Measurements from ENCODE around the gene RPL35A. TPM values are rescaled to one million over a fixed set of nuclear protein-coding genes. Genes with fewer than 3 reads are reported as not detected.
"Not testable (repeated sequence)": the region's sequence is repeated elsewhere in the genome, so short reads cannot be mapped to it uniquely, and the experiment has no call there.

The RPL35A gene
- total RNA-seq, 1 experiment from 2014 or later: 1,642 TPM

- ChIA-PET POLR2A (interaction anchor here (0.7 to 3.7 kb wide), 6 partner anchors 8 to 210 kb away, joined by 3 to 40 read pairs (median 5); partner anchors contain the start of gene RPL35A), CTCF (interaction anchor here (0.5 kb wide), 1 partner anchor 109 kb away, joined by 4 read pairs; no protein-coding TSS in a partner anchor)
- H3K9me3 Mint-ChIP-seq (ENCODE audit: unreplicated experiment): no peaks in the 10 kb centered on the region
- BruUV-seq (replicated peaks): no TSS peak
- no peak for TF ChIP-seq CTCF (IDR thresholded peaks at IDR 0.05; ENCODE audit: unreplicated experiment)
- H3K4me1 Mint-ChIP-seq (ENCODE audit: insufficient read depth, unreplicated experiment): peaks cover 45% of the 10 kb centered on the region
- H3K4me3 Mint-ChIP-seq (ENCODE audit: unreplicated experiment): peak overlapping the region; percentile 94
- peak overlapping the region; percentile 95 for H3K27ac Mint-ChIP-seq (ENCODE audit: low read depth, unreplicated experiment)
- no peaks in the 10 kb centered on the region for H3K27me3 Mint-ChIP-seq (ENCODE audit: insufficient read depth, unreplicated experiment)
- intact Hi-C loops (cut with micrococcal nuclease): loop anchor here (1.0 kb wide), 1 partner anchor 111 kb away; no protein-coding TSS in a partner anchor
- DNase-seq (ENCODE audit: unreplicated experiment): no peak
- peaks cover 42% of the 10 kb centered on the region for H3K36me3 Mint-ChIP-seq (ENCODE audit: insufficient read depth, unreplicated experiment)
These were observed 10.9 kb downstream of the RPL35A start for GRCh38 chr3:197960694-197961581.

- CTCF ChIA-PET: interaction anchor here (0.6 kb wide), 3 partner anchors 10 to 56 kb away, joined by 3 to 5 read pairs (median 5); no protein-coding TSS in a partner anchor
- POLR2A ChIA-PET: interaction anchor here (0.7 to 3.7 kb wide), 6 partner anchors 9 to 110 kb away, joined by 3 to 40 read pairs (median 5); partner anchors contain the start of gene RPL35A
- intact Hi-C loops (cut with micrococcal nuclease): no loop called here
These were observed 11.6 kb downstream of the RPL35A start for GRCh38 chr3:197961582-197961945.

DNA sequence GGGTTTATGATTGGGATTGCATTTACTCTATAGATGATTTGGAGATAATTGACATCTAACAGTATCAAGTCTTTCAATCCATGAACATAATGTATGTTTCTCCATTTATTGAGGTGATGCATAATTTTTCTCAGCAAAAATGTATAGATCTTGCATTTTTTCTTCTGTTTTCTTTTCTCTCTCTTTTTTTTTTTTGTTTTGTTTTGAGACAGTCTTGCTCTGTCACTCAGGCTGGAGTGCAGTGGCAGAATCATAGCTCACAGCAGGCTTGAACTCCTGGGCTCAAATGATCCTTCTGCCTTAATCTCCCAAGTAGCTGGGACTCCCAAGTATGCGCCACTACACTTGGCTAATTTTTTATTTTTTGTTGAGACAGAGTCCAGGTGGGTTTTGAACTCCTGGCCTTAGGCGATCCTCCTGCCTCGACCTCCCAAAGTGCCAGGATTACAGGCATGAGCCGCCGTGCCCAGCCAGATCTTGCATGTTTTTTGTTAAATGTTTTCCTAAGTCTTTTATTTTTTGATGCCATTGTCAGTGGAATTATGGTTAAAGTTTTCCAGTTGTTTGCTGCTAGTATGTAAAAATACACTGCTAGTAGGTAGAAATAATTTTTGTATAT is 13.1 kb downstream of the RPL35A start:
- ChIA-PET CTCF (interaction anchor here (0.7 kb wide), 1 partner anchor 130 kb away, joined by 3 read pairs; no protein-coding TSS in a partner anchor), POLR2A (interaction anchor here (0.7 to 3.7 kb wide), 3 partner anchors 9 to 20 kb away, joined by 4 to 40 read pairs (median 4); partner anchors contain the start of gene RPL35A)
- DNase-seq (ENCODE audit: unreplicated experiment): no peak
- H3K27ac Mint-ChIP-seq (ENCODE audit: low read depth, unreplicated experiment): no peak overlapping the region
- H3K4me3 Mint-ChIP-seq (ENCODE audit: unreplicated experiment): no peak overlapping the region
- peaks cover 20% of the 10 kb centered on the region for H3K36me3 Mint-ChIP-seq (ENCODE audit: insufficient read depth, unreplicated experiment)
- H3K27me3 Mint-ChIP-seq (ENCODE audit: insufficient read depth, unreplicated experiment): no peaks in the 10 kb centered on the region
- H3K4me1 Mint-ChIP-seq (ENCODE audit: insufficient read depth, unreplicated experiment): peaks cover 34% of the 10 kb centered on the region
- H3K9me3 Mint-ChIP-seq (ENCODE audit: unreplicated experiment): peaks cover 13% of the 10 kb centered on the region
- intact Hi-C loops (cut with micrococcal nuclease): no loop called here
- no peak for TF ChIP-seq CTCF (IDR thresholded peaks at IDR 0.05; ENCODE audit: unreplicated experiment)
- no TSS peak for BruUV-seq (replicated peaks)

More at GRCh38 chr3:197961582-197961945, 11.6 kb downstream of the RPL35A start:
- no peaks in the 10 kb centered on the region for H3K27me3 Mint-ChIP-seq (ENCODE audit: insufficient read depth, unreplicated experiment)
- peaks cover 45% of the 10 kb centered on the region for H3K4me1 Mint-ChIP-seq (ENCODE audit: insufficient read depth, unreplicated experiment)
- no peaks in the 10 kb centered on the region for H3K9me3 Mint-ChIP-seq (ENCODE audit: unreplicated experiment)
- H3K4me3 Mint-ChIP-seq (ENCODE audit: unreplicated experiment): peak overlapping the region; percentile 94
- peaks cover 35% of the 10 kb centered on the region for H3K36me3 Mint-ChIP-seq (ENCODE audit: insufficient read depth, unreplicated experiment)
- DNase-seq (ENCODE audit: unreplicated experiment): no peak
- no peak for TF ChIP-seq CTCF (IDR thresholded peaks at IDR 0.05; ENCODE audit: unreplicated experiment)
- no TSS peak for BruUV-seq (replicated peaks)
- H3K27ac Mint-ChIP-seq (ENCODE audit: low read depth, unreplicated experiment): no peak overlapping the region

- DNase-seq (ENCODE audit: unreplicated experiment); H3K4me3 Mint-ChIP-seq (ENCODE audit: unreplicated experiment): not testable (repeated sequence)
- CTCF ChIA-PET: interaction anchor here (0.6 kb wide), 1 partner anchor 24 kb away, joined by 3 read pairs; no protein-coding TSS in a partner anchor
These were observed 17.5 kb downstream of the RPL35A start for GRCh38 chr3:197967337-197967989.

More at GRCh38 chr3:197967337-197967989, 17.5 kb downstream of the RPL35A start:
- peaks cover 19% of the 10 kb centered on the region for H3K9me3 Mint-ChIP-seq (ENCODE audit: unreplicated experiment)
- H3K27ac Mint-ChIP-seq (ENCODE audit: low read depth, unreplicated experiment); H3K4me1 Mint-ChIP-seq (ENCODE audit: insufficient read depth, unreplicated experiment); H3K27me3 Mint-ChIP-seq (ENCODE audit: insufficient read depth, unreplicated experiment); H3K36me3 Mint-ChIP-seq (ENCODE audit: insufficient read depth, unreplicated experiment); intact Hi-C loops (cut with micrococcal nuclease); BruUV-seq (replicated peaks); POLR2A ChIA-PET: not testable (repeated sequence)

All from MCF 10A (cell line).